ENCODE data around the gene OR10G7.

OR10G7 gene, protein sequence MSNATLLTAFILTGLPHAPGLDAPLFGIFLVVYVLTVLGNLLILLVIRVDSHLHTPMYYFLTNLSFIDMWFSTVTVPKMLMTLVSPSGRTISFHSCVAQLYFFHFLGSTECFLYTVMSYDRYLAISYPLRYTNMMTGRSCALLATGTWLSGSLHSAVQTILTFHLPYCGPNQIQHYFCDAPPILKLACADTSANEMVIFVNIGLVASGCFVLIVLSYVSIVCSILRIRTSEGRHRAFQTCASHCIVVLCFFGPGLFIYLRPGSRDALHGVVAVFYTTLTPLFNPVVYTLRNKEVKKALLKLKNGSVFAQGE

DNA sequence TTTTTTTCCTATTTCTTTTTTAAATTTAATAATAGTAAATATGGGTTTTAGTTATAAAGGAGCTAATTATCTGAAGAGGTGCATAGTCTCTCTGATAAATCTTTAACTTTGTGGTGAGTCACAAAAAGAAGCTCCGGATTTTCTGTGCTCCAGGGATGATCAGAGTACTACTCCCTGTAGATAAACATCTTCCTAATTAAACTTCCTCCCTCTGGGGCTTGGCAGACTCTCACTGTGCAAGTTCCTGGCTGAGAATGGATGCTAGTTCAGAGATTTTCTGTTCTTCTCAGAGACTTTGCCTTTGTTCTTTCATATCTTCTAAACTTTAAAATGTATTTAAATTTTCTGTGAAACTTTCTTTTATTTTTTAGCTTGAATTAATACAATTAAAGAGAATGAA, at the start of gene OR10G7:
TSS of gene OR10G7 (minus strand) at position 72 of the 400 bp plus-strand sequence. CDS start 2,324 bp downstream, outside the sequence.
- ATAC-seq: no peak

DNA sequence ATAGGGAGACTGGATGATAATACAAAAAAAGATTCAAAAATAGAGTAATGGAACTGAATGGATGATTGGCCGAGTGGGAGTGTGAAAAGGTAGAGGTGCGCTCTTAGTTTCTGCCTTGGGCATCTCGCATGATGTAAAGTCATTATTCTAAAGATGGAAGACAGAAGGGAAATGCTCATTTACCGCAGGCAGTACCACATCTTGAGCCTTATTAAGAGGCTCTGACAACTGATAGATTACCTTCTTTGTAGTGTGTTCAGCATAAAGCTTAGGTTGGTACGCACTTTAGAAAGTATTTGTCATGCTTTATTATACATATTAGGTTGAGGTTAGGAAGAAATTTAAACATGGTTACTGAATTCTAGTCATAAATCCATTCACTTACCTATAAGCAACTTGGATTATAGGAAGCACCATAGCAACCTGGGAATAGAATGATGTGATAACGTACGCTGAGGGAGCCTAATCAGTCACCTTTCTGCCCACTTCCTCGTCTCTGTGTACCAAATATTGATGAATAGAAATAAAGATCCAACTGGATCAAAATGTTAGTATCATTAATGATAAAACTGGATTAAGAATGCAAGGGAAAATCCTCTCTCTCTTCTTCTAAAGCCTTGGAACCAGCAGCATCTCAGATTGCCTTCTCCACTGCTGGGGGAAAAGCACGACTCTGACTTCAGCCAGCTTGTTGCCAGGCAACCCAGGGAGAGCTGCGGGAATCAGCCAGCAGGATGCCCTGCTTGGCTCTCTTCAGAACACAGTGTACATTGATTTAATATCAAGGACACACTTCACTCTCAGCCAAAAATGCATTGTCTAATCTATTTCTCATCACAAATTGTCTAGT, 45.1 kb upstream of the OR10G7 start:
- no peak for ATAC-seq

DNA sequence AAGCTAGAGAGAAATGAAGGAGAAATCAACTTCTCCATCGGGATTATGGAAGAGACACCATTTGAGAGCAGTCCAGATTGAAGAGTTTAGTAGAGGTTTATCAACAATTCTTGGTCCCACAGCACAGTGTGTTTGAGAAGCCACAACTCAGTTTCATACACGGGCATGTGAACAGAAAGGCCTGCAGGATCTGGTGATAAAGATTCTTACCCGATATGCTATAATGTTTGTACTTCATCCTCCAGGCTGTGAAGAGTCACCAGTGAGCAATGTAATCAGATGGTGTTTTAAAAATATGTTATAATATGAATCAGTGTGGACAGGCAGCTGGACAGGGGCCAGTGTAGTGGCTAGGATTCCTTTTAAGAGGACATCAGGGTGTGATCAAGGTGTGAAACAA, 44.5 kb upstream of the OR10G7 start:
- no peak for ATAC-seq

DNA sequence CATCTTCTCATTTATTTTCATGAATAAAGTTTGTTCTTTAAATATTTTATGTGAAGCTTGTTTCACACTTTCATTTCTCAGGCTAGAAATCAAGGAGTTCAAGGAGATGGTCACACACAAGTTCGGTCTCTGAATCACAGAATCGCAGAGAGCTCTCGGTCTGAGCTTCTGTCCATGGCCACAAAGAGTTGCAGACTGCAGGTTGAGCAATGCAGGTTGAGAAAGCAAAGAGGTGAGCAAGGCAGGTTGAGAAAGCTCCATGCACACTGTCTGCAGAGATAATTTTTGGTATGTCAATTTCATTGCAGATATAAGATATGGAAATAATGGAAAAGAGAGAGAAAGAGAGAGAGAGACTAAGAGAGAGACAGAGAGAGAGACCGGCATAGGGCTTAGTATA, 41.2 kb upstream of the OR10G7 start:
- ATAC-seq: no peak

DNA sequence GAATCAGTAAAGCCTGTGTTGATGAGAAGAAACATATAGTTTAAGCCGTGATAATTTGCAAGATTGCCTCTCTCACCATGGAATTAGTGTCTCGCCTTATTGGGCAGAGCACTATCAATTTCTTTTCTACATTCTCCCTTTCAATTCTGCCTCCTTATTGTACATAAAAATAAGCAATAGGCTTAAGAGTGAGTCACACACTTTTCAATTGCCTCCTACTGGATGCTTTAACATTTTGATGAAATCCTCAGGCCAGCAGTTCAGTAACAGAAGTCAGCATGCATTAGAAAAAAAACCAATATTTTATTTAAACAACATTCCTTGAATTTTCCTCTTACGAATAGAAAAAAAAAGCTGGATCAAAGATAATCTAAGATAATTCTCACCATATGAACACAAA, 40.4 kb upstream of the OR10G7 start:
- no peak for ATAC-seq

DNA sequence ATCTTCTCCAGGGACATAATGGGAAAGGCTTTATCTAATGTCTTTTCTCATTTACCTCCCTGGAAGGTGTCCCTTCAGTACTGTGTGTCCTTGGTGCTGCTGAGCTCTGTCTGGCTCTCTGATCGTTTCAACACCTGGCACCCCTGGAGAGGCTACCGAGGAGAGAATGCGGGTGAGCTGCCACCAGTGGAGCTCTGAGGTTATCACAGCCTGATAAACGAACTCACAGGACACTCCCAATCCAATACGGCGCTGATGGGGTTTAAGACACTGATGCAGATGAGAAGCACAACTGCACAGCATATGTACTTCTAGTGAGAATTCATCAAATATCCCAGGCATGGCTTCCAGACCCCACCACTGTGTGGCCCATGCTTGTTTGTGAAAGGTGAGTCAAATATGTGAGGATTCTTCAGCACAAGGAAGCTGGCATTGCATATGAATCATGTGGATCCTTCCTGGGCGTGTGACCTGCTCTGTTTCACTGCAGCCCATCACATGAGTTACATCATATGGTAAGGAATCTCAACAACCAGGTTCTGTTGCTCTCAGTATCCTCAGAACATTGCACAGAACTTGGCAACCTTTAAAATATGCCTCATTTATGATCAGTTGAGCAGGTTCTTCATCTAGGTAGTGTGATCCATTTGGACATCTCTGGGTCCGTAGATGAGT, 39.3 kb upstream of the OR10G7 start:
- ATAC-seq: no peak

DNA sequence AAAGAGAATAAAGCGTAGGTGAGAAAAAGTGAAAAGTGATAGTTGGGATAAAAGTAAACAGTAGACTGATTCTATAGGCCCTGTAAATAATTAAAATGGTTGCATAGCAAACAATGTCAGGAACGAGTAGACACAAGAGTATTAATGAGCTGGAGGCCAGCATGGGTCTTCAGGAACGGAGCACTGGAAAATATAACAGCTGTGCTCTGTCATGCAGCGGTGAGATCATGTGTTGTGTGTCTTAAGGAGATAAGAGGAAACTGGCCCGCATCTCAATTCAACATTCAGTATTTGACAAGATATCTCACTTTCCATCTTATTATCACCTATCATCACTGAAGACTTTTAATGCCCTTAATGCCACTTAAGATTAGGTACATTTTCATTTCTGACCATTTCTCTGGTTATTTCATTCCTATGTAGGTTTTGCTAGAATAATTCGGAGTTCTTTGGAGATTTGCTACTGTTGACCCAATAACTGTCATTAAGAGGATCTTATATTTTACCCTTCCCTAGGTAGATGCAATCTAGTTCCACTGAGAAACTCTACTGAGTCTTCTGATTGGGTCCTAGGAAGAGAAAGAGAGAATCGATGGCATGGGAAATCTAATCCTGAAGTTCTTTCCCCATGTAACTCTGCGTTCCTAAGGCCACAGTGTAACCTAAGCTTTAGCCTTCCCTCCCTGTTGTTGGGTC, 38.7 kb upstream of the OR10G7 start:
- no peak for ATAC-seq

DNA sequence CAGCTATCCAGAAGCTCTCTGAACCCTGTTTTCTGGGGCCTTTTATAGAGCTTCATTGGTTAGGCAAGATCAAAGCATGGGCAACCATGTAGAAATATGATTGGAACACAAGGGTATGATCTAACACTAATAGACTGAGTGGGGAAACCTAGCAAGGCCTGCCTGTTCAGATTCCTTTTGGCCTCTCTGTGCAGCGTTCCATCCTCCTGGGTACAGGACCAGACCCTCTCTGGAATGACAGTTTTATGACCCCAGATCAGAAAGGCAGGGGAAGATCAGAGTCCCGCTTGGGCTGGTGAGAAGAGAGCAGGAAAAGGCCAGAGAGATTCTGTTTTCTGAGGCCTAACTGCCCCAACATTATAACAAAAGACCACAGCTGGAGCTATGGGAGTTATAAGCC, 37.5 kb upstream of the OR10G7 start:
- ATAC-seq: no peak

DNA sequence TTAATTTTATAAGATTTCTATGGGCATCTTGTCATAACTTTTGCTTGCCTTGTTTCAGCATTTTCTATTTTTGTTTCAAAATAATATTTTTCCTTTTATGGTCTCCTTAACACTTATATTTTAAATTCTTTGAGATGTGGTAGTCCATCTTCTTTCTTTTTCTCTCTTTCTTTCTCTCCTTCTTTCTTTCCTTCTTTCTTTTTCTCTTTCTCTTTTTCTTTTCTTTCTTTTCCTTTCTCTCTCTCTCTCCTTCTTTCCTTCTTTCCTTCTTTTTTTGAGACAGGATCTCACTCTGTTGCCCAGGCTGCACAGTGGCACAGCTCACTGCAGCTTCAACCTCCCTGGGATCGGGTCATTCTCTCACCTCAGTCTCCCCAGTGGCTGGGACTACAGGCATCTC, 36.1 kb upstream of the OR10G7 start:
- no peak for ATAC-seq

DNA sequence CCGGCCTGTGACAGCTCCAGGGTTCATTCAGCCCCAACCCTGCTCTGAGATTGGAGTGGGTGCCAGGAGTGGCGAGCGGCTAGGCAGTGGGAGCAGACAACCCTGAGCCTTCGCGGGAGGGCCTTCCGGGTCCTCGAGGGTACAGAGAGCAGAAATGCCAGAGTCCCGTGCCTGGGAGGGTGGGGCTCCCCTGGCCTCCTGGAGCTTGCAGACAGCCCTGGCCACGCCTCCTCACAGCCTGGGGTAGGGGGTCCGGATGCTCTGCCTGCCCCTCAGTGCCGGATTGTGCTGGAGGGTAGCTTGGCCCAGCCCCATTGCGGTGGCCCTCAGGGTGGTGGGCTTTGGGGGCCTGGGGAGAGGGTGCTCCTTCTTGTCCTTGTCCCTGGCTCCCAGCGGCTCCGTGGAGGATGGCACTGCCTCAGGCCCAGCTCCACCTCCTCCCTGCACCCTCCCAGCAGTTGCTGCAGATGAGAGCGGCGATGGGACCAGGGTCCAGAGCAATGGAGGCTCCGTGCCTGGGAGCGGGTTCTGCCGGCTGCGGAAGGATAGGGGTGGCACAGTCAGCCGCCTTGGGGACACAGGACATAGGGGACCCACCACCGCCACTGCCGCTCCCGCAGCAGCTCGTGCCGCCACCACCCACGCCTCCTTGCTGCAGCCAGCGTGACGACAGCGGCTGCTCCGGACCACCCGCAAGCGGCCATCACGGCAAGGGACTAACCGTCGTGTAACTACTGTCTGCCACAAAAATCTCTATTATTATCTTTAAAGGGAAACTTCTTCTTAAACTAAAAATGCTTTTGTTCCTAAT, 34.9 kb upstream of the OR10G7 start:
- peak; percentile 7 to 42 for ATAC-seq

DNA sequence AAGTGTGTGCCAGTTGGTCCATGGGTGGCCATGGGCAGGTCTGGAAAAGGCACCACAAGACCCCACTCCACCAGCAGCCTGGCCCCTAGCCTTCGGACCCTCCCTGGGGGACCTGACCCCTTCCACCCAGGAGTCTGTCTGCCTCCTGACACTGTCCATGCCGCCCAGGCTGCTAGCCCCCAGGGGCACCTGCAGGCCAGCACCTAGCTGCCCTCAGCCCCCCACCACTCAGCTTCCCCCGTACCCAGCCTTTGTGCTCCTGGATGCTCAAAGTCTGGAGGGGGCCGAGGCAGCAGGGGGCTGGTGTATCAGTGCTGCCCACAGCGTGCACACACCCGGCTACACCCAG, 34.3 kb upstream of the OR10G7 start:
- ATAC-seq: no peak

DNA sequence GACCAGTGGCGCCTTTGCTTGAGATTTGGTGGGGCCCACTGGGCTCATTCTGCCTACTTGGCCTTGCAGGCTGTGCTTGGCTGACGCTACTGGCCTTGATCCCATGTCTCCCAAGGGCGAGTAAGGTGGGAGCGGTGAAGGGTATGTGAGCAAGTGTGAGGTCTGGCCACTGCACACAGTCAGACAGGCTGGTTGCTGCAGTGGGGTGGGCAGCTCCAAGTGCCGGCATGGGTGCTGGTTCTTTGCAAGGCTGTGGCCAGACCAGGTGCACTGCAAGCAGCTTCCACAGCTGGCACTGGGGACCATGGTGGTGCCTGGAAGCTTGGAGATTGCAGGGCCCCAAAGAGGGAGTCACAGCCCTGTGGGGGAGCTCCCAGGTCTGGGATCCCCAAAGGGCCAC, 33.4 kb upstream of the OR10G7 start:
- ATAC-seq: no peak

DNA sequence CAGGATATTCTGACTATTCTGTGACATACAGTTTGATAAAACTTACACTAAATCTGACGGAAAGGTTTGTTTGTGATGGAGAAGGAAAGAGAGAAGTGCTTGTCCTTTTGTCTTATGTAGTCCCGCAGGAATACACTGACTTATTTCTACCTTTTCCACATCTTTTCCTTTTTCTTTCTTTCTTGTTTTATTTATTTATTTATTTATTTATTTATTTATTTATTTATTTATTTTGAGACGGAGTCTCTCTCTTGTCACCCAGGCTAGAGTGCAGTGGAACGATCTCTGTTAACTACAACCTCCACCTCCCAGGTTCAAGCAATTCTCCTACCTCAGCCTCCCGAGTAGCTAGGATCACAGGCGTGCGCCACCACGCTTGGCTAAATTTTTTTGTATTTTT, 31.0 kb upstream of the OR10G7 start:
- no peak for ATAC-seq

DNA sequence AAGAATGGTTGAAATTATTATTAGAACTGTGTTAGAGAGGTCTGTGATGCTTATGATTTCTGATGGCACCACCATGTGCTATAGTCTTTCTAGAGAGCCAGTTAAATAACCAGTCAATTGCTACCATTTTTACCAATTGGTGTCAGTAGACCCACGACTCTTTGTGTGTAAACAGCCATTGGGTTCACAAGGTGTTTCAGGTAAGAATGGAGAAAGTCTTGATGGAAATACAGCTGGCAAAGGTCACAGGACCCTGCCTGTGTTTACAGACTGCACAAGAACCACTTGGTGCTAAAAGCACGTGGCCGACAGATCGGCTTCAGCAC, 30.5 kb upstream of the OR10G7 start:
- ATAC-seq: no peak

DNA sequence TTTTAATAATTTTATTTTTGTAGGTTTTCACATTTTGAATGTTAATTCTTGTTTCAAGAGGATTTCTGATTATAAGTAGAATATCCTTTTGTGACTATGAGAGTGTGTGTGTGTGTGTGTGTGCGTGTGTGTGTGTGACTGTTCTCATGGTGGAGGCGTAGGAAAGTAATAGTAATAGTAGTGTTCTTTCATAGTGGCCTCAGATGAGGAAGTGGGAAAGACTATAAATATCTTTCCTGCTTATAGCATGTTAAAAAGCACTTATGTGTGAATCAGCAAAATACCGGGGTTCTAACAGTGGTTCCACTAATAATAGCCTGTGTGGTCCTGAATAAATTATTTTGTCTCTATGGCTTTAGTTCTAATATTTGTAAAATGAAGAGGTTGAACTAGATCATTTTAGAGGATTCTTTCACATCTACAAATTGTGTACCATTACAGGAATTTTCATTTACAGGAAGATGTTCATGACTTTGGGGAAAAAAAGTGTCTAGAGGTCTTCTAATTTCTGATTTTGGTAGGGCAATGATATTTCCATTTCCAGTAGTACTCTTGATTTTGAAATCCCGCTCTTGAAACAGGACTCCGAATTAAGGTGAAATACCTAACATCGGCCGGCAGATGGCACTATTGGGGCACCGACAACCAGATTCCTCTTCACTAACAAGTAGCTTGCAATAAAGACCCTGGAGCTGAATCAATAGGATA, 29.9 kb upstream of the OR10G7 start:
- ATAC-seq: peak in 1 of 2 donors; percentile 58

DNA sequence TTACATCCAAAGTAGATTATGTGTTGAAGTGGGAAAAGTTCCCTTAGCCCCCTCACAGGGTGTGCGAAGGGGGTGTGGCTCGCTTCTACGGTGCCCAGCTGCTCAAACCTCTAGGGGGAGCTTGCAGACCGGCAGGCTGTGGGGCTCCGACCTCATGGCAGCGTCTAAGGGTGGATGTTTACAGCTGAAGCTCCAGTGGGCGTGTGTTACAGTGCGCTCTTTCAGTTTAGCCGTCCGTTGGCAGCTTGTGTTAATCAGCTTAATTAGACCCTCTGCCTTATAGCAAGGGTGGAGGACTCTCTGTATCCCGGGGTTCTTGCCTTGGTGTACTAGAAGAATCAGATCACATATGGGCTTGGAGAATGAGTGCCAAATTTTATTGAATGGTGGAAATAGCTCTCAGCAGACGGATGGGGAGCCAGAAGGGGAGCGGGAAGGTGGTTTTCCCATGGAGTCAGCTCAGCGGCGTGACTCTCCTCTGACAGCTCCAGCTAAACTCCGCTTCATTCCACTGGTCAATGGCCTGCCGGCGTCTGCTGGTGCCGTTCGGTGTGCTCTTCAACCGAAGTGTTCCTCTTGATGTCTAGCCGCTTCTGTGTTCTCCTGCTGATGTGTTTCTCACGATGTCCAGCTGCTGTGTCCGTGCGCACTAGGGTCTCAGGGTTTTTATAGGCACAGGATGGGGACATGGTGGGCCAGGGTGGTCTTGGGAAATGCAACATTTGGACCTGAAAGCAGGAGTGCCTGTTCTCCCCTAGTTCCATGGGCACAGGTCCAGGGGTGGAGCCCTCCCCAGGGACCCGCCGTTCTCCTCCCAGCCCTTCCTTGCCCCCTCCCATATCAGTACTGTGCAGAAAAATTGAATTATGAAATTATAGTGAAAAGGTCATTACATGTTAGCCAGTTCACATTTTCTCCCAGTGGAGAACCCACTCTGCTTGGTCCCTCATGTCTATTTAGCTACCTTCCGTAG, 28.6 kb upstream of the OR10G7 start:
- ATAC-seq: peak; percentile 72 to 77

DNA sequence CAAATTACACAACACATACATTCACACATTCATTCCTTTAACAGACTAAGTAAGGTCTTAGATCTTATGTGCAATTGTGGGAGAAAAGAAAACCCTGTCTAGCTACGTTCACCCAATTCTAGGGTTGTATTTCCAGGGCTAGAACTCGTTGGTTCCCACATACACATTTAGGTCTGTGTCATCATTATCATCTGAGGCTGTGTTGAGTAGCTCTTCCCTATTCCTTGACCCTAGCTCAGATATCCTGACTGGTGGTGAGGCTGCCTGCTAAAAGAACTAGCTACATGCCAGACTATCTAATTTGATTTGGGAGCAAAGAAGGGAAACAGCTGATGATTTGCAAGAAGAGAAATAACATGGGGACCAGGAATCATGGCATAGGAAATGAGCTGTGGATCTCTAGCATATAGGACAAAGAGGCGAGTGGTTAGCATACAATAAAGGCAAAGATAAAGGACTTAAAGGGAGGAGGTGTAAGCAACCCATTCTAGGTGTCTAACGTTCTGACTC, 27.5 kb upstream of the OR10G7 start:
- ATAC-seq: no peak

DNA sequence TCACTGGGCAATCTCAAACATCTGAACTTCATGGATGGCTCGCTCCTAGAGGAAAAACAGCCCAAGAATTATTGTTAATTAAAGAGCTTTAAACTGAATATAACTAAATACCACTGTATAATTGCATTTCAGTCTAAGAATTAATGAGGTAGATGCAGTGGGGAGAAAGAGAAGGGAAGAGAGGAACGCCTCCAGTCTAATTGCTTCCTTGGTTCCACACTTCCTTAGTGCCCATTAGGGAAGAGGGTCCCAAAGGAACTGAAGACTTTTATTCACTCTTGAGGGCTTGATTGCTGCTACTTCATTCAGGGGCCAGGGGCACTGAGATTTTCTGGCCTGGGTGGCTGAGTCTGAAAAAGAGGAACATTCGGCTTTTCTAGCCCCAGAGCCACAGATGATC, 11.8 kb upstream of the OR10G7 start:
- no peak for ATAC-seq

DNA sequence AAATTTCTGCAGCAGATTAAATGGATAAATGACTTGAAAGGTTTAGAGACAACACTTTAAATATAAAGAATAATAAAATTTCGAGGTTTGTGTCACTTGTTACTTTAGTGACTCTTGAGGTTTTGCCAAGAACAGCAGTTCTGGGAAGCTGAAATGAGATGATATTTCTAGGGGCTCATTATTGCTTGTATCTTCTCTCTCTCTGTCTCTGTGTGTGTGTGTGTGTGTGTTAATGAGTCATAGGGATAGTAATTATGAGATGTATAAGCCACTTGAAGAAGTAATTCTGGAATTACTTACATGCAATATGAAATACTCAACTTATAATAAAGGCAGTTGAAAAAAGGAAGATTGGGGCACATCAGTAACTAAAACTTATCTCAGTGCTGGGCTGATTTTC, 9.6 kb upstream of the OR10G7 start:
- no peak for ATAC-seq

DNA sequence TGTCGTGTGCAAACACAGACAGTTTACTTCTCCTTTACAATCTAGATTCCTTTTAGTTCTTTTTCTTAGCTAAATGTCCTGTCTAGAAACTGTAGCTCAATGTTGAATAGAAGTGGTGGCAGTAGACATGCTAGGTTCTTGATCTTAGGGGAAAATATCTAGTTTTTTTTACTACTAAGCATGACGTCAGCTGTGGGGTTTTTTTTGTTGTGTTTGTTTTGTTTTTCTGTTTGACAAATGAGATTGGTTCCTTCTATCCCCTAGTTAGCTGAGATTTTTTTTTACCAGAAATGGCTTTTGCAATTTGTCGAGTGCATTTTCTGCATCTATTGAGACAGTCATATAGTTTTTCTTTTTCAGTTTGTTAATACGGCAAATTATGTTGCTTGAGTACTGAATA, 2.3 kb upstream of the OR10G7 start:
- no peak for ATAC-seq
